Liver (tissue), 9 donors: ENCODE results near the gene TMEM187. TPM values are rescaled to one million over a fixed set of nuclear protein-coding genes. Genes with fewer than 3 reads are reported as not detected.

Source experiments
- DNase-seq: peaks from one replicate; pipeline ENCODE4 v3.0.0-alpha.2; 2017; ENCODE audit warnings: low spot score
- H3K27ac ChIP-seq, 2 donors: one replicate each; pipeline ENCODE4 v1.7.0; 2013; ENCODE audit warnings: inconsistent platforms in 2 of 2, low read length in 2 of 2, control low read depth in 1 of 2, low read depth in 1 of 2, mild to moderate bottlenecking in 1 of 2
- H3K27me3 ChIP-seq, 4 donors: one replicate each; pipeline versions ENCODE4 v1.6.1 to v1.7.0; 2013; ENCODE audit warnings: low read length in 3 of 4, inconsistent platforms in 1 of 4, mild to moderate bottlenecking in 1 of 4, moderate library complexity in 1 of 4; ENCODE audit not compliant: control insufficient read depth in 4 of 4, insufficient read depth in 4 of 4
- H3K36me3 ChIP-seq, 4 donors: one replicate each; pipeline versions ENCODE4 v1.6.1 to v1.7.0; 2013; ENCODE audit warnings: low read length in 3 of 4, mild to moderate bottlenecking in 3 of 4, low read depth in 1 of 4, moderate library complexity in 1 of 4; ENCODE audit not compliant: control insufficient read depth in 4 of 4, insufficient read depth in 3 of 4
- H3K4me1 ChIP-seq, 4 donors: one replicate each; pipeline versions ENCODE4 v1.6.1 to v1.7.0; 2013; ENCODE audit warnings: low read length in 3 of 4, mild to moderate bottlenecking in 3 of 4, moderate library complexity in 1 of 4; ENCODE audit not compliant: control insufficient read depth in 4 of 4, insufficient read depth in 4 of 4
- H3K4me3 ChIP-seq, 3 donors: one replicate each; pipeline versions ENCODE4 v1.6.1 to v1.7.0; 2013; ENCODE audit warnings: low read length in 3 of 3, control low read depth in 1 of 3, low read depth in 1 of 3, mild to moderate bottlenecking in 1 of 3
- H3K9ac ChIP-seq, 2 donors: one replicate each; pipeline ENCODE4 v1.7.0; 2013; ENCODE audit warnings: low read length in 2 of 2, mild to moderate bottlenecking in 2 of 2, moderate library complexity in 2 of 2, control low read depth in 1 of 2, low read depth in 1 of 2
- H3K9me3 ChIP-seq, 4 donors: one replicate each; pipeline versions ENCODE4 v1.6.1 to v1.7.0; 2013; ENCODE audit warnings: low read length in 3 of 4; ENCODE audit not compliant: control insufficient read depth in 4 of 4
- EGR1 ChIP-seq, 2 donors: IDR thresholded peaks; 2 replicates each; pipeline ENCODE4 v1.6.1; 2016 to 2018; ENCODE audit warnings: antibody characterized with exemption in 2 of 2, low read depth in 2 of 2
- FOXA1 ChIP-seq: IDR thresholded peaks from 2 replicates; pipeline ENCODE4 v1.6.1; 2016; ENCODE audit warnings: antibody characterized with exemption
- HNF4A ChIP-seq, 2 donors: conservative IDR thresholded peaks; 2 replicates each; pipeline ENCODE4 v1.6.1; 2016; ENCODE audit warnings: antibody characterized with exemption in 2 of 2, mild to moderate bottlenecking in 2 of 2
- JUND ChIP-seq, 2 donors: IDR thresholded peaks; 2 replicates each; pipeline ENCODE4 v1.6.1; 2016; ENCODE audit warnings: antibody characterized with exemption in 2 of 2
- RAD21 ChIP-seq, 2 donors: IDR thresholded peaks; 2 replicates each; pipeline ENCODE4 v1.6.1; 2016; ENCODE audit warnings: antibody characterized with exemption in 2 of 2, mild to moderate bottlenecking in 2 of 2
- RXRA ChIP-seq, 2 donors: IDR thresholded peaks; 2 replicates each; pipeline ENCODE4 v1.6.1; 2017 to 2018; ENCODE audit warnings: antibody characterized with exemption in 2 of 2, mild to moderate bottlenecking in 1 of 2
- YY1 ChIP-seq: IDR thresholded peaks from 2 replicates; pipeline ENCODE4 v1.6.1; 2016; ENCODE audit warnings: antibody characterized with exemption, mild to moderate bottlenecking
- WGBS: extraction: QIAGEN DNeasy Blood & Tissue Kit; methylation state at CpG from one replicate; pipeline ENCODE4 v1.1.7; 2013; 5-methylcytosine and 5-hydroxymethylcytosine counted together
- polyA plus RNA-seq, 2 donors: library from polyadenylated mRNA; stranded (reverse) in 1 of 2; unstranded in 1 of 2; fragments of 200-250 nt in 1 of 2; fragments of >200 nt in 1 of 2; fragmentation: Nextera tagmentation in 1 of 2; extraction: Ambion mirVana in 1 of 2; gene quantifications; one replicate each; pipeline versions ENCODE4 v1.2.1 to v1.2.3, GENCODE V29; 2013 to 2015
- total RNA-seq, 2 donors: library from RNA; depleted of rRNA; stranded (reverse); fragments of >200 nt; gene quantifications; one replicate each; pipeline ENCODE4 v1.2.3, GENCODE V29; 2014
- TF ChIP-seq, protein P1 (sequence below): IDR thresholded peaks from 2 replicates; pipeline ENCODE4 v1.6.1; 2016; ENCODE audit warnings: antibody characterized with exemption
- TF ChIP-seq, protein P2 (sequence below): IDR thresholded peaks from 2 replicates; pipeline ENCODE4 v1.6.1; 2016; ENCODE audit warnings: antibody characterized with exemption
- TF ChIP-seq, protein P3 (sequence below): IDR thresholded peaks from 2 replicates; pipeline ENCODE4 v1.6.1; 2016; ENCODE audit warnings: antibody characterized with exemption
- TF ChIP-seq, protein P4 (sequence below): IDR thresholded peaks from 2 replicates; pipeline ENCODE4 v1.6.1; 2016; ENCODE audit warnings: antibody characterized with exemption, mild to moderate bottlenecking
- donor health status: healthy.
- donor health status: healthy.
- donor health status: healthy.
- donor health status: healthy.
- donor health status: healthy.

The TMEM187 gene
- total and polyA plus RNA-seq, 4 donors, result 2.9 to 5.8 (median 4.1) TPM

DNA sequence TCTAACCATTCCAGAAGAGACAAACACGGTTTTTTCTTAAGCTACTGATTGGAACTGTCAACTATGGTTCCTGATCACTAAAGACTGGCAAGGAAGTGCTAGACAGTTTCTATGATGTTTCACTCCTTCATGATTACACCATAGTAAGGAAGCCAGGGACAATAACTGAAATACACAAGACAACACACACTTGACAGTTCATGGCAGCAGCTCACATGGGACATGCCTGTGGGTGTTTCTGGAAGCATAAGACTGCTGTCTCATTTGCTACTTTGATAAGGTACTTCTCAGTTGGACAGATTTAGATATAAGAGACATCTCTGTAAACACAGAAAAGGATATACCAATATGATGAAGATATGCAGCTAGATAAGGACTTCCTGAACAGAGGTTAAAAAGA, 55.4 kb downstream of the TMEM187 start:
- H3K9ac ChIP-seq, result no peak overlapping the region
- H3K4me3 ChIP-seq, result no peak overlapping the region
- WGBS, result 90% methylated on average over 1 of the region's 1 CpG
- H3K27me3 ChIP-seq, result no peaks in the 10 kb centered on the region
- no peaks in the 10 kb centered on the region for H3K9me3 ChIP-seq
- TF ChIP-seq FOXA1 (no peak), HNF4A (conservative IDR thresholded peaks at IDR 0.05) (no peak), JUND (IDR thresholded peaks at IDR 0.05) (no peak), EGR1 (IDR thresholded peaks at IDR 0.05; ENCODE audit: low read depth in 2 of 2) (no peak), RXRA (IDR thresholded peaks at IDR 0.05) (no peak), RAD21 (IDR thresholded peaks at IDR 0.05) (no peak), YY1 (no peak)
- TF ChIP-seq, protein P1, sequence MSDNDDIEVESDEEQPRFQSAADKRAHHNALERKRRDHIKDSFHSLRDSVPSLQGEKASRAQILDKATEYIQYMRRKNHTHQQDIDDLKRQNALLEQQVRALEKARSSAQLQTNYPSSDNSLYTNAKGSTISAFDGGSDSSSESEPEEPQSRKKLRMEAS, result no peak
- TF ChIP-seq, protein P2, sequence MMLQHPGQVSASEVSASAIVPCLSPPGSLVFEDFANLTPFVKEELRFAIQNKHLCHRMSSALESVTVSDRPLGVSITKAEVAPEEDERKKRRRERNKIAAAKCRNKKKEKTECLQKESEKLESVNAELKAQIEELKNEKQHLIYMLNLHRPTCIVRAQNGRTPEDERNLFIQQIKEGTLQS, result no peak
- TF ChIP-seq, protein P3, sequence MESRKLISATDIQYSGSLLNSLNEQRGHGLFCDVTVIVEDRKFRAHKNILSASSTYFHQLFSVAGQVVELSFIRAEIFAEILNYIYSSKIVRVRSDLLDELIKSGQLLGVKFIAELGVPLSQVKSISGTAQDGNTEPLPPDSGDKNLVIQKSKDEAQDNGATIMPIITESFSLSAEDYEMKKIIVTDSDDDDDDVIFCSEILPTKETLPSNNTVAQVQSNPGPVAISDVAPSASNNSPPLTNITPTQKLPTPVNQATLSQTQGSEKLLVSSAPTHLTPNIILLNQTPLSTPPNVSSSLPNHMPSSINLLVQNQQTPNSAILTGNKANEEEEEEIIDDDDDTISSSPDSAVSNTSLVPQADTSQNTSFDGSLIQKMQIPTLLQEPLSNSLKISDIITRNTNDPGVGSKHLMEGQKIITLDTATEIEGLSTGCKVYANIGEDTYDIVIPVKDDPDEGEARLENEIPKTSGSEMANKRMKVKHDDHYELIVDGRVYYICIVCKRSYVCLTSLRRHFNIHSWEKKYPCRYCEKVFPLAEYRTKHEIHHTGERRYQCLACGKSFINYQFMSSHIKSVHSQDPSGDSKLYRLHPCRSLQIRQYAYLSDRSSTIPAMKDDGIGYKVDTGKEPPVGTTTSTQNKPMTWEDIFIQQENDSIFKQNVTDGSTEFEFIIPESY, result no peak
- TF ChIP-seq, protein P4, sequence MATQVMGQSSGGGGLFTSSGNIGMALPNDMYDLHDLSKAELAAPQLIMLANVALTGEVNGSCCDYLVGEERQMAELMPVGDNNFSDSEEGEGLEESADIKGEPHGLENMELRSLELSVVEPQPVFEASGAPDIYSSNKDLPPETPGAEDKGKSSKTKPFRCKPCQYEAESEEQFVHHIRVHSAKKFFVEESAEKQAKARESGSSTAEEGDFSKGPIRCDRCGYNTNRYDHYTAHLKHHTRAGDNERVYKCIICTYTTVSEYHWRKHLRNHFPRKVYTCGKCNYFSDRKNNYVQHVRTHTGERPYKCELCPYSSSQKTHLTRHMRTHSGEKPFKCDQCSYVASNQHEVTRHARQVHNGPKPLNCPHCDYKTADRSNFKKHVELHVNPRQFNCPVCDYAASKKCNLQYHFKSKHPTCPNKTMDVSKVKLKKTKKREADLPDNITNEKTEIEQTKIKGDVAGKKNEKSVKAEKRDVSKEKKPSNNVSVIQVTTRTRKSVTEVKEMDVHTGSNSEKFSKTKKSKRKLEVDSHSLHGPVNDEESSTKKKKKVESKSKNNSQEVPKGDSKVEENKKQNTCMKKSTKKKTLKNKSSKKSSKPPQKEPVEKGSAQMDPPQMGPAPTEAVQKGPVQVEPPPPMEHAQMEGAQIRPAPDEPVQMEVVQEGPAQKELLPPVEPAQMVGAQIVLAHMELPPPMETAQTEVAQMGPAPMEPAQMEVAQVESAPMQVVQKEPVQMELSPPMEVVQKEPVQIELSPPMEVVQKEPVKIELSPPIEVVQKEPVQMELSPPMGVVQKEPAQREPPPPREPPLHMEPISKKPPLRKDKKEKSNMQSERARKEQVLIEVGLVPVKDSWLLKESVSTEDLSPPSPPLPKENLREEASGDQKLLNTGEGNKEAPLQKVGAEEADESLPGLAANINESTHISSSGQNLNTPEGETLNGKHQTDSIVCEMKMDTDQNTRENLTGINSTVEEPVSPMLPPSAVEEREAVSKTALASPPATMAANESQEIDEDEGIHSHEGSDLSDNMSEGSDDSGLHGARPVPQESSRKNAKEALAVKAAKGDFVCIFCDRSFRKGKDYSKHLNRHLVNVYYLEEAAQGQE, result no peak
- no peak overlapping the region for H3K27ac ChIP-seq
- H3K4me1 ChIP-seq, result peaks cover 3 to 19% (median 14%) of the 10 kb centered on the region in 4 donors
- DNase-seq, result no peak
- H3K36me3 ChIP-seq, result peaks cover 4 to 13% (median 4%) of the 10 kb centered on the region in 4 donors

DNA sequence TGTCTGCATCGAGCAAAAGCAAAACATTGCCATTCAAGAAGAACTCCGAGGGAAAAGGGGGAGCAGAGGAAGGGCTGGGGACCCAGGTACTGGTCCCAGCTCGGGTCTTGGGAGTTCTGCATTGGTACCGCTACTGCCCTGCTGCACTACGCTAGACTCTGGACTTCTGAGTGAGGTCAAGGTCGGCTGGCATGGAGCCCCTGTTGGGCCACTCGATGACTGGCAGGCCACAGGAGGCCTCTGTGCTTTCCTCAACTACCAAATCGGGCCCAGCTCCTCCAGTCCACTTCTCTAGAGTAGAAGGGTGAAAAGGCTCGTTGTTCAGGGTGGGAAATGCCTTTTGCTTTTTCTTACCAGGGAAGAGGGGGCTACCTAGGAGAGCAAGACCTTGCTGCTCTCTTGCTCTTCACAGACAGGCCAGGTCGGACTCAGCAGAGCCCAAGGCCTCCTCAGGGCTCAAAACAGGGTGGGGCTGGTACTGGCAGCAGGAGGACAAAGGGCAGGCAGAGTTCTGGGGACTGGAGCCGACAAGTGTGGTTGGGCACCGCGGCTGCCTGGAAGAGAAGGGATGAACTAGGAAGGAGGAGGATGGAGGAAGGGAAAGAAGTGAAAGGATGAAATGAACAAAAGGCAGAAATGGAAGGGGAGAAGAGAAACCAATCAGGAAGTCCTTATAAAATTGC, 56.1 kb downstream of the TMEM187 start:
- peak; percentile 46 to 70 for TF ChIP-seq HNF4A (conservative IDR thresholded peaks at IDR 0.05)
- TF ChIP-seq, protein P4, result no peak
- peaks cover 3 to 16% (median 12%) of the 10 kb centered on the region in 4 donors for H3K4me1 ChIP-seq
- no peak overlapping the region for H3K9ac ChIP-seq
- no peak for DNase-seq
- H3K9me3 ChIP-seq, result no peaks in the 10 kb centered on the region
- 55% methylated on average over 13 of the region's 13 CpGs for WGBS
- no peaks in the 10 kb centered on the region for H3K27me3 ChIP-seq
- no peak overlapping the region for H3K27ac ChIP-seq
- peaks cover 4 to 13% (median 4%) of the 10 kb centered on the region in 4 donors for H3K36me3 ChIP-seq
- H3K4me3 ChIP-seq, result no peak overlapping the region
